OCI-LY1 (cell line): ENCODE data around the gene PCSK4.

Experiments
- H2AFZ ChIP-seq: fragments of 200-600 bp; sonication (generic), shearing (Covaris generic); 2 replicates; pipeline ENCODE4 v1.6.0; 2014; ENCODE audit warnings: antibody characterized with exemption, mild to moderate bottlenecking, low read length
- H3F3A ChIP-seq: fragments of 200-600 bp; sonication (generic), shearing (Covaris generic); 2 replicates; pipeline ENCODE4 v1.6.0; 2014; ENCODE audit warnings: mild to moderate bottlenecking, antibody characterized with exemption, low read length, moderate library complexity; ENCODE audit not compliant: insufficient read depth
- H3K27ac ChIP-seq: fragments of 200-600 bp; sonication (generic); 2 replicates; pipeline ENCODE4 v1.5.1; 2014; ENCODE audit warnings: low read length, mixed run types, mild to moderate bottlenecking, low read depth; ENCODE audit not compliant: poor library complexity, severe bottlenecking
- H3K27me3 ChIP-seq: fragments of 200-600 bp; sonication (generic); 2 replicates; pipeline ENCODE4 v1.6.0; 2014; ENCODE audit warnings: antibody characterized with exemption, mild to moderate bottlenecking, low read length, moderate library complexity; ENCODE audit not compliant: insufficient read depth
- H3K36me3 ChIP-seq: fragments of 200-600 bp; sonication (generic); 2 replicates; pipeline ENCODE4 v1.6.1; 2014; ENCODE audit warnings: mild to moderate bottlenecking, antibody characterized with exemption, low read length, moderate library complexity, mixed read lengths; ENCODE audit not compliant: insufficient read depth
- H3K4me1 ChIP-seq: fragments of 200-600 bp; sonication (generic); 2 replicates; pipeline ENCODE4 v1.5.1; 2014; ENCODE audit warnings: mild to moderate bottlenecking, low read length, moderate library complexity; ENCODE audit not compliant: insufficient read depth, severe bottlenecking
- H3K4me2 ChIP-seq: fragments of 200-600 bp; sonication (generic), shearing (Covaris generic); 2 replicates; pipeline ENCODE4 v1.6.1; 2014; ENCODE audit warnings: low read length
- H3K4me3 ChIP-seq: fragments of 200-600 bp; sonication (generic); 2 replicates; pipeline ENCODE4 v1.5.1; 2014; ENCODE audit warnings: low read length, low read depth, mild to moderate bottlenecking, mixed read lengths; ENCODE audit not compliant: poor library complexity, severe bottlenecking
- H3K79me2 ChIP-seq: fragments of 200-600 bp; shearing (Covaris generic); 2 replicates; pipeline ENCODE4 v1.6.1; 2016; ENCODE audit warnings: mixed run types, low read length, mixed read lengths; ENCODE audit not compliant: insufficient read depth
- H3K9ac ChIP-seq: fragments of 200-600 bp; sonication (generic), shearing (Covaris generic); 2 replicates; pipeline ENCODE4 v1.6.1; 2014; ENCODE audit warnings: mild to moderate bottlenecking, low read length, mixed read lengths
- H3K9me2 ChIP-seq: fragments of 200-600 bp; sonication (generic), shearing (Covaris generic); 2 replicates; pipeline ENCODE4 v1.6.1; 2014; ENCODE audit warnings: low read depth, mild to moderate bottlenecking, low read length, mixed read lengths
- H3K9me3 ChIP-seq: fragments of 200-600 bp; shearing (Covaris generic); 2 replicates; pipeline ENCODE4 v1.6.1; 2014; ENCODE audit warnings: low read length, mixed read lengths
- H4K20me1 ChIP-seq: fragments of 200-600 bp; sonication (generic), shearing (Covaris generic); 2 replicates; pipeline ENCODE4 v1.6.0; 2016; ENCODE audit warnings: mild to moderate bottlenecking, low read length; ENCODE audit not compliant: insufficient read depth
- CTCF ChIP-seq: fragments of 200-600 bp; sonication (generic), shearing (Covaris generic); IDR thresholded peaks from 2 replicates; pipeline ENCODE4 v1.5.1; 2017; ENCODE audit warnings: mild to moderate bottlenecking, antibody characterized with exemption, low read length, moderate library complexity, mixed read lengths
- EZH2 ChIP-seq: fragments of 200-600 bp; sonication (generic), shearing (Covaris generic); IDR thresholded peaks from 2 replicates; pipeline ENCODE4 v1.8.0; 2017; ENCODE audit warnings: borderline replicate concordance, mixed run types, mild to moderate bottlenecking, antibody characterized with exemption, low read length, moderate library complexity, mixed read lengths

PCSK4 gene

GRCh38 chr19:1435378-1435989 is 54.7 kb downstream of the PCSK4 start:
- Histone ChIP-seq H3K4me2 (no peak overlapping the region), H4K20me1 (no peaks in the 10 kb centered on the region), H2AFZ (no peak overlapping the region), H3K79me2 (peaks cover 14% of the 10 kb centered on the region), H3K36me3 (peaks cover 61% of the 10 kb centered on the region), H3K27me3 (no peaks in the 10 kb centered on the region), H3K27ac (no peak overlapping the region), H3K4me1 (peaks cover 11% of the 10 kb centered on the region), H3K9me3 (no peaks in the 10 kb centered on the region), H3K4me3 (no peak overlapping the region), H3K9me2 (no peaks in the 10 kb centered on the region), H3F3A (peaks cover 3% of the 10 kb centered on the region; the same call in 1 of the 2 replicates), H3K9ac (no peak overlapping the region)
- TF ChIP-seq CTCF, result no peak
- no peak for TF ChIP-seq EZH2

GRCh38 chr19:1434577-1435060 is 55.5 kb downstream of the PCSK4 start:
- Histone ChIP-seq H3K9ac (no peak overlapping the region), H3K4me1 (peaks cover 7% of the 10 kb centered on the region), H3K27ac (no peak overlapping the region), H3K36me3 (peaks cover 63% of the 10 kb centered on the region), H4K20me1 (no peaks in the 10 kb centered on the region), H3K27me3 (no peaks in the 10 kb centered on the region), H3K79me2 (peaks cover 12% of the 10 kb centered on the region), H3K9me3 (no peaks in the 10 kb centered on the region), H2AFZ (no peak overlapping the region), H3K4me2 (no peak overlapping the region), H3F3A (peaks cover 3% of the 10 kb centered on the region; the same call in 1 of the 2 replicates), H3K9me2 (no peaks in the 10 kb centered on the region), H3K4me3 (no peak overlapping the region)
- TF ChIP-seq CTCF (no peak), EZH2 (no peak)

- TF ChIP-seq CTCF (no peak), EZH2 (no peak)
- peaks cover 7% of the 10 kb centered on the region for H3K4me1 ChIP-seq
- no peak overlapping the region for H3K4me2 ChIP-seq
- H3K79me2 ChIP-seq, result peaks cover 6% of the 10 kb centered on the region
- no peak overlapping the region for H3K27ac ChIP-seq
- no peak overlapping the region for H2AFZ ChIP-seq
- H3K27me3 ChIP-seq, result no peaks in the 10 kb centered on the region
- H3K9ac ChIP-seq, result no peak overlapping the region
- H3K36me3 ChIP-seq, result peaks cover 63% of the 10 kb centered on the region
- H3F3A ChIP-seq, result peaks cover 3% of the 10 kb centered on the region; the same call in 1 of the 2 replicates
- no peaks in the 10 kb centered on the region for H3K9me3 ChIP-seq
- H3K9me2 ChIP-seq, result no peaks in the 10 kb centered on the region
- no peaks in the 10 kb centered on the region for H4K20me1 ChIP-seq
- no peak overlapping the region for H3K4me3 ChIP-seq
These were observed 56.1 kb downstream of the PCSK4 start for GRCh38 chr19:1434040-1434366.
